ENCODE results near the gene SYMPK.
A peak's percentile ranks its signal among the peaks of the same experiment; 100 is the strongest.

The SYMPK gene

GRCh38 chr19:45779231-45780145, 83.5 kb downstream of the SYMPK start:
- peak; percentile 86 for DNase-seq

- no peak for DNase-seq
Observed at GRCh38 chr19:45778010-45778661, 84.8 kb downstream of the SYMPK start.

GRCh38 chr19:45777395-45777961, 85.5 kb downstream of the SYMPK start:
- no peak for DNase-seq

GRCh38 chr19:45774765-45775164, 88.2 kb downstream of the SYMPK start:
- DNase-seq = no peak

- DNase-seq = no peak
Observed at GRCh38 chr19:45773384-45773783, 89.6 kb downstream of the SYMPK start.

GRCh38 chr19:45772912-45773311, 90.0 kb downstream of the SYMPK start:
- DNase-seq = no peak

- DNase-seq = no peak
Observed at GRCh38 chr19:45772130-45772840, 90.7 kb downstream of the SYMPK start.

- no peak for DNase-seq
Observed at GRCh38 chr19:45771311-45771933, 91.5 kb downstream of the SYMPK start.

GRCh38 chr19:45770192-45771101, 92.5 kb downstream of the SYMPK start:
- DNase-seq = peak; percentile 95

GRCh38 chr19:45769821-45770191, 93.1 kb downstream of the SYMPK start:
- no peak for DNase-seq

GRCh38 chr19:45768984-45769782, 93.8 kb downstream of the SYMPK start, which contains the start of gene SIX5:
TSS of gene SIX5 (minus strand) at chr19:45769252. CDS start at chr19:45768844, 408 bp downstream.
- peak; percentile 94 for DNase-seq

GRCh38 chr19:45768655-45768983, 94.3 kb downstream of the SYMPK start:
- peak; percentile 13 for DNase-seq

GRCh38 chr19:45767881-45768654, 94.9 kb downstream of the SYMPK start:
- peak; percentile 13 for DNase-seq

- no peak for DNase-seq
Observed at GRCh38 chr19:45767410-45767880, 95.5 kb downstream of the SYMPK start.

GRCh38 chr19:45766869-45767346, 96.0 kb downstream of the SYMPK start:
- no peak for DNase-seq

- no peak for DNase-seq
Observed at GRCh38 chr19:45766296-45766868, 96.6 kb downstream of the SYMPK start.

- no peak for DNase-seq
Observed at GRCh38 chr19:45765702-45766295, 97.1 kb downstream of the SYMPK start.

Data from NCI-H345 (cell line).